ENCODE measurements around the gene TBC1D30. TPM values are rescaled to one million over a fixed set of nuclear protein-coding genes. Genes with fewer than 3 reads are reported as not detected.

The TBC1D30 gene
- total RNA-seq, 1 experiment from 2014 or later = 4.3 TPM

GRCh38 chr12:64894827-64895475, 70.5 kb downstream of the TBC1D30 start:
- H3K36me3 ChIP-seq = no peaks in the 10 kb centered on the region; the same call in 1 of the 2 replicates
- DNase-seq = no peak
- no peak overlapping the region for H3K4me3 ChIP-seq
- H3K4me1 ChIP-seq = no peaks in the 10 kb centered on the region
- H3K27me3 ChIP-seq = no peaks in the 10 kb centered on the region
- H3K27ac ChIP-seq = no peak overlapping the region
- H3K9me3 ChIP-seq (replicated peaks) = peaks cover 3% of the 10 kb centered on the region; the same call in 1 of the 2 replicates

GRCh38 chr12:64895526-64895925, 71.1 kb downstream of the TBC1D30 start:
- H3K36me3 ChIP-seq = no peaks in the 10 kb centered on the region; the same call in 1 of the 2 replicates
- H3K4me3 ChIP-seq = no peak overlapping the region
- DNase-seq = no peak
- H3K9me3 ChIP-seq (replicated peaks) = peaks cover 3% of the 10 kb centered on the region; the same call in 1 of the 2 replicates
- H3K27me3 ChIP-seq = no peaks in the 10 kb centered on the region
- no peak overlapping the region for H3K27ac ChIP-seq
- no peaks in the 10 kb centered on the region for H3K4me1 ChIP-seq

- no peak for DNase-seq
- H3K4me1 ChIP-seq = no peaks in the 10 kb centered on the region
- H3K36me3 ChIP-seq = no peaks in the 10 kb centered on the region; the same call in 1 of the 2 replicates
- no peak overlapping the region for H3K27ac ChIP-seq
- H3K27me3 ChIP-seq = no peaks in the 10 kb centered on the region
- H3K4me3 ChIP-seq = no peak overlapping the region
- peaks cover 3% of the 10 kb centered on the region; the same call in 1 of the 2 replicates for H3K9me3 ChIP-seq (replicated peaks)
Measured at GRCh38 chr12:64900540-64900939, 76.1 kb downstream of the TBC1D30 start.

- H3K4me1 ChIP-seq = no peaks in the 10 kb centered on the region
- H3K27me3 ChIP-seq = no peaks in the 10 kb centered on the region
- DNase-seq = no peak
- H3K4me3 ChIP-seq = no peak overlapping the region
- H3K27ac ChIP-seq = no peak overlapping the region
- no peaks in the 10 kb centered on the region for H3K36me3 ChIP-seq
- H3K9me3 ChIP-seq (replicated peaks) = 0 out of 2 replicates have a peak, but pooled peaks cover 2% of the 10 kb centered on the region
Measured at GRCh38 chr12:64903479-64904152, 79.2 kb downstream of the TBC1D30 start.

- Histone ChIP-seq H3K27ac (no peak overlapping the region), H3K4me3 (no peak overlapping the region), H3K9me3 (replicated peaks) (no peaks in the 10 kb centered on the region), H3K36me3 (no peaks in the 10 kb centered on the region), H3K4me1 (no peaks in the 10 kb centered on the region), H3K27me3 (no peaks in the 10 kb centered on the region)
- DNase-seq = no peak
Measured at GRCh38 chr12:64907097-64907496, 82.7 kb downstream of the TBC1D30 start.

- Histone ChIP-seq H3K4me3 (no peak overlapping the region), H3K27ac (no peak overlapping the region), H3K9me3 (replicated peaks) (no peaks in the 10 kb centered on the region), H3K36me3 (no peaks in the 10 kb centered on the region), H3K27me3 (no peaks in the 10 kb centered on the region), H3K4me1 (no peaks in the 10 kb centered on the region)
- DNase-seq = no peak
Measured at GRCh38 chr12:64909124-64909523, 84.7 kb downstream of the TBC1D30 start.

GRCh38 chr12:64911081-64911480, 86.6 kb downstream of the TBC1D30 start:
- Histone ChIP-seq H3K27me3 (no peaks in the 10 kb centered on the region), H3K36me3 (no peaks in the 10 kb centered on the region), H3K4me3 (no peak overlapping the region), H3K27ac (no peak overlapping the region), H3K9me3 (replicated peaks) (no peaks in the 10 kb centered on the region), H3K4me1 (no peaks in the 10 kb centered on the region)
- no peak for DNase-seq

- Histone ChIP-seq H3K36me3 (no peaks in the 10 kb centered on the region), H3K4me3 (no peak overlapping the region), H3K27ac (no peak overlapping the region), H3K27me3 (no peaks in the 10 kb centered on the region), H3K4me1 (no peaks in the 10 kb centered on the region), H3K9me3 (replicated peaks) (no peaks in the 10 kb centered on the region)
- no peak for DNase-seq
Measured at GRCh38 chr12:64911912-64912311, 87.5 kb downstream of the TBC1D30 start.

GRCh38 chr12:64912516-64913255, 88.2 kb downstream of the TBC1D30 start:
- no peaks in the 10 kb centered on the region for H3K36me3 ChIP-seq
- no peaks in the 10 kb centered on the region for H3K27me3 ChIP-seq
- DNase-seq = no peak

GRCh38 chr12:64915242-64915641, 90.8 kb downstream of the TBC1D30 start:
- no peaks in the 10 kb centered on the region for H3K36me3 ChIP-seq
- H3K27me3 ChIP-seq = no peaks in the 10 kb centered on the region

More at GRCh38 chr12:64912516-64913255, 88.2 kb downstream of the TBC1D30 start:
- no peak overlapping the region for H3K27ac ChIP-seq
- H3K9me3 ChIP-seq (replicated peaks) = no peaks in the 10 kb centered on the region
- no peak overlapping the region for H3K4me3 ChIP-seq
- no peaks in the 10 kb centered on the region for H3K4me1 ChIP-seq

GRCh38 chr12:64916411-64917261, 92.2 kb downstream of the TBC1D30 start:
- DNase-seq = no peak
- no peaks in the 10 kb centered on the region for H3K4me1 ChIP-seq
- no peaks in the 10 kb centered on the region for H3K9me3 ChIP-seq (replicated peaks)
- H3K27ac ChIP-seq = no peak overlapping the region
- H3K4me3 ChIP-seq = no peak overlapping the region
- H3K36me3 ChIP-seq = no peaks in the 10 kb centered on the region
- H3K27me3 ChIP-seq = no peaks in the 10 kb centered on the region

More at GRCh38 chr12:64915242-64915641, 90.8 kb downstream of the TBC1D30 start:
- H3K9me3 ChIP-seq (replicated peaks) = no peaks in the 10 kb centered on the region
- no peak overlapping the region for H3K4me3 ChIP-seq
- H3K27ac ChIP-seq = no peak overlapping the region
- no peak for DNase-seq
- H3K4me1 ChIP-seq = no peaks in the 10 kb centered on the region

- no peak overlapping the region for H3K4me3 ChIP-seq
- no peak overlapping the region for H3K27ac ChIP-seq
- H3K4me1 ChIP-seq = no peaks in the 10 kb centered on the region
- H3K9me3 ChIP-seq (replicated peaks) = no peaks in the 10 kb centered on the region
- H3K27me3 ChIP-seq = no peaks in the 10 kb centered on the region
- DNase-seq = no peak
- no peaks in the 10 kb centered on the region for H3K36me3 ChIP-seq
Measured at GRCh38 chr12:64918344-64918743, 93.9 kb downstream of the TBC1D30 start.

- H3K9me3 ChIP-seq (replicated peaks) = no peaks in the 10 kb centered on the region
- H3K27me3 ChIP-seq = no peaks in the 10 kb centered on the region
- no peak overlapping the region for H3K4me3 ChIP-seq
- DNase-seq = no peak
- no peak overlapping the region for H3K27ac ChIP-seq
- H3K4me1 ChIP-seq = no peaks in the 10 kb centered on the region
- no peaks in the 10 kb centered on the region for H3K36me3 ChIP-seq
Measured at GRCh38 chr12:64918801-64919200, 94.4 kb downstream of the TBC1D30 start.

- no peak overlapping the region for H3K27ac ChIP-seq
- no peaks in the 10 kb centered on the region for H3K27me3 ChIP-seq
- no peak for DNase-seq
- H3K4me1 ChIP-seq = no peaks in the 10 kb centered on the region
- no peaks in the 10 kb centered on the region for H3K36me3 ChIP-seq
- no peak overlapping the region for H3K4me3 ChIP-seq
- H3K9me3 ChIP-seq (replicated peaks) = no peaks in the 10 kb centered on the region; the same call in 1 of the 2 replicates
Measured at GRCh38 chr12:64922853-64923252, 98.4 kb downstream of the TBC1D30 start.
